GM21381 (cell line): ENCODE measurements around the gene CCDC91.

ENCODE experiments used
- ATAC-seq: cut with Tn5 transposase; IDR thresholded peaks from one replicate; pipeline ENCODE4 v1.9.1; 2021; ENCODE audit warnings: mild to moderate bottlenecking, moderate library complexity; ENCODE audit not compliant: unreplicated experiment

Gene CCDC91

DNA sequence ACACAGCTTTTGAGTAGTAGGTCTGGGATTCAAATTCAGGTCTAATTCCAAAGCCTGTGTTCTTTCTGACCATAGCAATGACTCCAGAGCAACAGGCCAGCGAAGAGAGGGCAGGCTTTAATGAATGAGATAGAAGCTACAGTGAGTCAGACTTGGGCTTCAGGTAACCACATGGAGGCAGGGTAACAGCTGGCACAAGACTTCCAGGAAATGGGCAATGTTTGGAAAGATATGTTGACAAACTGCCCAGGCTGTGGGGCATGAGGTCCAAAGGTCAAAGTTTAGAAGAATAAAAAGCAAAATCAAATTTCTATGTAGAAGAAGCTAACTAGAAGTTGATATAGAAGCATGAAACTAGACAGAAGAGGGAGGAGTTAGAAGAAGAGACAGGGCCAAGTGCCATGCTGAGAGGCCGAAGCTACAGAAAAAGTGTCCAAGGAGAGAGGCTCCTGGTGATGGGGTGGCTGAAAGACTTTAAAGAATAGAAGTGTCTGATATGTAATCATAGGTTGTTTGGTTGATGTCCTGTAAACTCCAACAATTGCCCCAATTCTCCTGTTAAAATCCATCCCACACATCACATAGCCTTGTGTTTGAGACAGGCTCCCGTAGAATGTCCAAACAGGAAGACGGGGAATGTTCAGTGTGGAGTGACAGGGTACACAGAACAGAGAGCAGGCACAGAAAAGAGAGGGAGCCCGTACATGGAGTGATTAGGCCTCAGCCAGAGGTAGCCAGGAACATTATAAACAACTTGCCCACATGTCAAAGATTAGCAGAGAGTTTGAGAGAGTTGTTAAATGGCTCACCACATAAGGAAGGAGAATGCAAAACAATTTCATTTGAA, 384.7 kb downstream of the CCDC91 start:
- no peak for ATAC-seq

DNA sequence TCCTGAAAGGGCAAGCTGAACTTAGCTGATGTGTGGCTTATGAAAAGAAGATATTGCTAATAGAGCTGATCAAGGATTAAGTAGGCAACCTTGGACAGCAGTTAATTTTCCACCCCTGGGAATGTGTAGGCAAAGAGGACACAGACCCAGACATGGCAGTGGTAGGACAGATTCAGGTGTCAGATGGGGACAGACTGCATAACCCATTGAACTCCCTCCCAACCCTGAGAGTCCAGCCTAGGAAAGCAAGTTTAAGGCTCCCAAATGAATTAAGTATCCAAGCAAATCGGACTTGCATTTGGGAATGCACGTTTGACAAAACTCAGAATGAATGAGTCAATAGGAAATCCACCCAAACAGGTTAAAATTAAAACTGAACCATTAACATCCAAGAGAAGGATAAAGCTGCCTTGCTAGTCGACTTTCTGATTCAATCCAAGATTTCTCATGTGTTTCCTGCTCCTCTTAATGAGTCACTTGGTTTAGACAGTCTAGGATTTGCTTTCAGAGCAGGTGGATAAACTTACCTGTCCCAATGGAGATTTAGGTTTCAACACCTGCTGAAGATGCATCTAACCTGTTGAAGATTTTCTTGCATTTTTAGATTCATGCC, 385.4 kb downstream of the CCDC91 start:
- ATAC-seq, result no peak

GRCh38 chr12:28578361-28578760, 388.1 kb downstream of the CCDC91 start:
- ATAC-seq, result no peak

- no peak for ATAC-seq
Measured at GRCh38 chr12:28578833-28579252, 388.6 kb downstream of the CCDC91 start.

GRCh38 chr12:28582672-28583376, 392.6 kb downstream of the CCDC91 start:
- no peak for ATAC-seq

- ATAC-seq, result no peak
Measured at GRCh38 chr12:28583701-28584261, 393.5 kb downstream of the CCDC91 start.

- no peak for ATAC-seq
Measured at GRCh38 chr12:28585146-28585545, 394.9 kb downstream of the CCDC91 start.

- ATAC-seq, result no peak
Measured at GRCh38 chr12:28586481-28586880, 396.2 kb downstream of the CCDC91 start.

DNA sequence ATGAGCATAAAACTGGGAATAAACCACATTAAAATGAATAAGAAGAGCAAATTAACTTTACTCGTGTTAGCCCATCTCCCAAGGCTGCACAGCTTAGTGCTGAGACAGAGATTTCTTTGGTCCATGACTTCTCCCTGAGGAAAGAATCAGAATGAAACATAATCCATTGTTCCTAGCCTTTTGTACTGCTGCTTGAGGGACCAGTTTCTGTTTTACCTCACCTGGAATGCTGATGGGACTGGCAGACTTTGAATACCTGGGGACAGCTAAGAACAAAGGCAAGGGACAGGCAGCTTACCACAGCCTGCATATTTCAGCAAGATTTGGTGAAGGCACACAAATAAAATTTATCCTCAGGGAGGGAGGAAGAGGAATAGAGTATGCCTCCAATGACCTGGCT, 401.6 kb downstream of the CCDC91 start:
- ATAC-seq, result no peak
